Amniotic epithelial cell (primary cell): ENCODE data around the gene SMIM36.
"Not testable (repeated sequence)": the region's sequence is repeated elsewhere in the genome, so short reads cannot be mapped to it uniquely, and the experiment has no call there.

Experiments used
- DNase-seq: peaks from one replicate; pipeline ENCODE4 v3.0.0-alpha.2; 2010; ENCODE audit warnings: low read depth

SMIM36 gene

DNA sequence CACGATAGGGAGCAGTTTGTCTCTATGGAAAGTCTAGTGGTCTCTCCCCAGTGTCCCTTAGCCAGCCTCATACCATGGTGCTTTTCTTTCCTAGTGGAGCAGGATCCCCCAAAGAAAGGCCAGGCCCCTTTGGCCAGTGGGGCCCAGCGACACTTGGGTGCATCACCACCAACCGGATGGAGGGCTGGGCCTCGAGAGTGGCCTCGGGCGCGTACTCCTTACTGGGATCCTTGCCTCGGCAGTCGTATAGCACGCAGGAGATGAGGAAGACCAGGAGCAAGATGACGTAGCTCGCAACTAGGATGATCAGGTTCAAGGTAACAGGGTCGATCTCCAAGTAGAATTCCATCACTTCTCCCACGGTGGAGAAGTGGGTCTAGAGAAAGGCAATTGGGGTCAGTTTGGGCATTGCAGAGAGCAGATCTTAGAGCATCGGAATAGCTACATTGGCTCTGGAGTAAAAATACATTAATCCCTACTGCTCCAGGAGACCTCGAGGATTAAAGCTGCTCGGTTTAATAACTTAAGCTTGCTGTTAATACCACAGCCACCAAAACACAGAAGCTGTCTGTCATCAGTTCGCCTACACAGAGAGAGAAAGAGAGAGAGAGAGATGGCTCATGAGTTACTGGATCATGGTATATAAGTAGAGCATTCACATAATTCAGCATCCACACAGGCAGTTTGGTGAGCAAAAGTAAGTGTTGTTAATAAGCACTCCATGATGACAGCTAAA, at the start of gene SMIM36:
TSS of gene SMIM36 (minus strand) at position 467 of the 736 bp plus-strand sequence.
- DNase-seq, result no peak

GRCh38 chr17:55555772-55556171, 44.5 kb upstream of the SMIM36 start:
- DNase-seq, result no peak

GRCh38 chr17:55549140-55549539, 37.9 kb upstream of the SMIM36 start:
- no peak for DNase-seq

DNA sequence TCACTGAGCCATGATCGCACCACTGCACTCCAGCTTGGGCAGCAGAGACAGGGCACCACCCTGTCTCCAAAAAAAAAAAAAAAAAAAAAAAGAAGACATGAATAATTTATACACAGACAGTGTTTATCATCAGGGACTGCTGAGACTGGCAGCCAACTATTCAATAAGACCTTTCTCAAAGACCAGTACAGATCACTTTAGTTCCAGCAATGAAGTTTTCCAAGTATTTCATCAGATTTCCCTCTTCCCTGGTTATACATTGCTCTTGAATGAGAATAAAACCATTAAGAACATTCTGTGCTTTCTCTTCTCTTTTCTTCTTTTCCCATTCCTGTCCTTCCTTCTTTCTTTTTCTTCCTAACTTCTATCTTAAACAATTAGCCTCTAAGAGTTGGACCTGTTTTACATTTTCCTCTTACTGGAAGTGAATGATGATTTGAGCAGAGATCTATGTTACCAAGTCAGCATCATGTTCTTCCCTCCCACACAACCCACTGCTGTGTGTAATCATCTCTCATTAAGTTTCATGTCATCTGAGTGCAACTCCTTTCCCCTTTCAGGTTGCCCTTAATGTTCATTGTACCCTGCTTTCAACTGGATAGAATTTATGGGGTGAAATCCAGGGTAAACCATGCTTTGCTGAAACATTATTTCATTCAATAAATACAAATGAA, 35.9 kb upstream of the SMIM36 start:
- peak; percentile 83 for DNase-seq

- no peak for DNase-seq
These were observed 35.2 kb upstream of the SMIM36 start for GRCh38 chr17:55546481-55546880.

DNA sequence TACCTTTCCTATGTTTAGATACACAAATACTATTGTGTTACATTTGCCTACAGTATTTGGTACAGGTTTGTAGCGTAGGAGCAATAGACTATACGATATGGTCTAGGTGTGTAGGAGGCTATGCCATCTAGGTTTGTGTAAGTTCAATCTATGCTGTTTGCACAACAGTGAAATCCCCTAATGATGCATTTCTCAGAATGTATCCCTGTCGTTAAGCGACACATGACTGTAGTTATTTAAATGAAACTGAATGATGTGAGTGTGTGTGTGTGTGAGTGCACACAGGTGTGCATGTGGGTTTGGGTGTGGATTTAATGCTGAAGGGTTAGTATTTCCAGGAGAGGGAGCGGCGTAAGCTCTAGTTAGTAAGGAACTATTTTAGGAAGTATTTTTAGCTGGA, 34.6 kb upstream of the SMIM36 start:
- DNase-seq, result no peak

GRCh38 chr17:55543709-55544108, 32.5 kb upstream of the SMIM36 start:
- DNase-seq, result no peak

- DNase-seq, result peak; percentile 32
These were observed 29.3 kb upstream of the SMIM36 start for GRCh38 chr17:55540414-55541091.

DNA sequence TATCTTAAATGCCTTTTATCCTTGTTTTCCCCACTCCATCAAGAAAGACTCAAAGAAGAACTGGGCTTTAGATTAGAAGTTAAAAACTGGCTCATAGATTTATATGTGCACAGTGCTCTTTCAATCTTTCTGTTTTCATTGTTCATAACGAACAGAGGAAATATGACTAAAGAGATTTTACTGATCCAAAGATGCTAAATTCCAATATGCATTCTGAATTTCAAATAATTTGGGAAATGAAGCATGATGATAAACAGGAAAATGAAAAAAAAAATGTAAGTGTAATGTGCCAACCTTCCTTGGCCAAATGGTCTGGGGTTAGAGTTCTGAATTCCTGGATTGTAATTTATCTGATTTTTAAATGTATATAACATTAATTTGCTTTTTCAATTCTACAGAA, 25.0 kb upstream of the SMIM36 start:
- DNase-seq, result no peak

GRCh38 chr17:55533608-55534007, 22.4 kb upstream of the SMIM36 start:
- DNase-seq, result peak; percentile 24

GRCh38 chr17:55532670-55533069, 21.4 kb upstream of the SMIM36 start:
- DNase-seq, result no peak

DNA sequence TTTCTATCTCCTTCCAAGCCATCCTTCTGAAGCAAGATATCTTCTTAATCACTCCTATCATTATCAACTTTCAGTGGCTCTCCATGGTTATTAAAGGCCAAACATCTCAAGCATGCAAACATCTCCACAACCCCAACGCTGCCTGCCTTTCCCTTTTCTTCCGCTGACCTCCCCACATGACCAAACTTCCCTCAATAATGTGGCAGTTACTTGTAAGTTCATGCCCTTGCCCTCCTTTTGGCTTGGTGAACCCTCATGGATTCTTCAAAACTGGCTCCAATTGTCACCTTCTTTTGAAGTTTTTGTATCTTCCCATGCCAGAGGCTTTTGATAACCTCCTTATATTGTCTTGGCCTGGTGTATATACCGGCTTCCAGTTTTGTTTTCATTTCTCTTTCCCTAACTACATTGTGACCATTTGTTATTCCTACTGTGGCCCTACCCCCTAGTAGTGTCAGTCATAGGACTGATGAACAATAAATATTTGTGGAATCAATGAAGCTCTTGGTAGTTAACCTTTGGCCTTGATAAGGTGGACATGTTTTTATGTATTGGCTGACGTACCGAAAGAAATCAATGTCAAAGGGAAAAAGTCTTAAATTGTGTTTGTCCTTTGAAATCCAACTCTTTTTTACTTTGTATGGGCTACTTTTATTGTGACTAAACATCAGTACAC, 19.9 kb upstream of the SMIM36 start:
- DNase-seq, result no peak

DNA sequence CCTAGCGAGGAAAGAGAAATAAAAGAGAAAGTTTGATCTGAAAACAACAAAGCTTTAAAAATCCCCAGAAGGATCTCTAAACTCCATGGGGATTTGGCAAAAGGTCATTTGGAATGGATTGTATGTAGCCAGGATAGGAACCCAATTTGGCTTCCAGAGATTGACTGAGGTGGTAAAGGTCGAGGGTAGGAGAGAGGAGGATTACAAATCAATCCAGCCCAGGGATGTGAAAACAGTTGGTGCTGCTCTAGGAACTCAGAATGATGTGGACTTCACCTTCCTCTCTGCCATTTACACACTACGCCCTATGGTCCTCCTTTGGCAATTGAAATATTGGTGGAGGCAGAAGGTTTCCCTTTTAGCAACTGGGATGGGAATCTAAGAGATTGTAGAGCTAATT, 18.8 kb upstream of the SMIM36 start:
- no peak for DNase-seq

DNA sequence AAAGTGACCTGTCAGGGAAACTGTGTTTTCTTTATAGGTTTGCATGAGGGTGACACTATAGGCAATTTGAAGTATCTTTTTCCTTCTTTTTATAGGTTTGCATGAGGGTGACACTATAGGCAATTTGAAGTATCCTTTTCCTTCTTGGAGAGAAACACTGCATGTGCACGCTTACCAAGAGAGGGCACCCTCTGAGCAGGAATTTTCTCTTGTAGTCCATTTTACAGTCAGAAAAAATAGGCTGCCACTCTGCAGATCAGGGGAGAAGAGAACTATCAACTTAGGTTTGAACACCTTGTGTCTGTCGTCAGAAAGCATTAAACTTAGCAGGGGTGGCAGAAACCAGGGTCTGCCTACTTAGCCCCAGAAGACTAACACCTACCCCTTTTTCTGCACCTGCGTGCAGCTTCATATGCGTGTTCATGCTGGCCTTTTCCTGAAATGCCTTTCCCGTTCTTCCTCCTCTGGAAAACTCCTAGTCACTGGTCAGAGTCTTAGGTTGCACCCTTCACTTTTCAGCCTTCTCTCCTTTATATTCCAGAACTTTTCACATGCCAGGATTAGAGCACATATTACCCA, 16.4 kb upstream of the SMIM36 start:
- peak; percentile 68 for DNase-seq

DNA sequence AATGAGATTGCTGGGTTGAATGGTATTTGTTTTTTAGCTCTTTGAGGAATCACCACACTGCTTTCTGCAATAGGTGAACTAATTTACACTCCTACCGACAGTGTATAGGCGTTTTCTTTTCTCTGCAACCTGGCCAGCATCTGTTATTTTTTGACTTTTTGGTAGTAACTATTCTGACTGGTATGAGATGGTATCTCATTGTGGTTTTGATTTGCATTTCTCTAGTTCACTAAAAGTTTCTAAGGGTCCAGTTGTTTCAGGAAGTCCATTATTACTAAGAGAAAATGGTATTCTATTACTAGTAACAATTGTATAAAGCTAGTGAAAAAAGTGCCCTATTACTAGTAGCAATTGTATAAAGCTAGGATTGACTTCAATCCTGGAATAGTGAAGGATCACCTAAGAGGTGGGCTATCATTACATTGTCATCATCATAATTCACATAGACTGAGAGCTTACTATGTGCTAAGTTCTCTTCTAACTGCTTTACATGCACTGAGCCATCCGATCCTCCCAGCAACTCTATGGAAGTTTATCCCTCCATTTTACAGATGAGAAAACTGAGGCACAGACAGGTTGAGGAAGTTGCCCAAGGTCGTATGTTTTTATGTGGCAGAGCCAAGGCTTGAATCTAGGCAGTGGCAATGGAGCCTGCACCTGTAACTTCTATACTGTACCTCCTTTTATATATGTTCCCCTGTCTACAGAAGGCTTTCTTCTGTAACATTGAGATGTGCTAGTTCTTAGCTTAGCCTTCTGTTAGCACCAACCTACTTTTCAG, 13.4 kb upstream of the SMIM36 start:
- no peak for DNase-seq

- not testable (repeated sequence) for DNase-seq
These were observed 11.8 kb upstream of the SMIM36 start for GRCh38 chr17:55523032-55523431.

GRCh38 chr17:55521186-55521585, 9.9 kb upstream of the SMIM36 start:
- DNase-seq, result no peak

GRCh38 chr17:55520402-55520801, 9.2 kb upstream of the SMIM36 start:
- no peak for DNase-seq

DNA sequence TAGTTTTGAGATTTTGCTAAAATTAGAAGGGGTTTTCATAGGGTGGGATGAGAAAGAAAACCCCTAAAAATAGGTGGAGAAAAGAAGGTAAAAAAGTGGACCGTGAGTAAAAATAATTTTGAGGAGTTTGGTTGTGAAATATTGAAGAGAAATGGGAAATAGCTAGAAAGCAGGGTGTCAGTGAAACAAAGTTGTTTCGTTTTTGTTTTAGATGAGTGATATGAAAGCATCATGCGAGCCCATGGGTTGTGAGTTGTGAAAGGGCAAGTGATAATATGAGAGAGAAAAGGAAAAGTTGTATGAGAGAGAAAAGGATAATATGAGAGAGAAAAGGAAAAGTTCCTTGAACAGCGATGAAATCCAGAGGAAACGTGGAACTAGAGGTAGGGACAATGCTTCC, 7.3 kb upstream of the SMIM36 start:
- DNase-seq, result no peak

- peak; percentile 60 for DNase-seq
These were observed 2.8 kb upstream of the SMIM36 start for GRCh38 chr17:55513885-55514590.

DNA sequence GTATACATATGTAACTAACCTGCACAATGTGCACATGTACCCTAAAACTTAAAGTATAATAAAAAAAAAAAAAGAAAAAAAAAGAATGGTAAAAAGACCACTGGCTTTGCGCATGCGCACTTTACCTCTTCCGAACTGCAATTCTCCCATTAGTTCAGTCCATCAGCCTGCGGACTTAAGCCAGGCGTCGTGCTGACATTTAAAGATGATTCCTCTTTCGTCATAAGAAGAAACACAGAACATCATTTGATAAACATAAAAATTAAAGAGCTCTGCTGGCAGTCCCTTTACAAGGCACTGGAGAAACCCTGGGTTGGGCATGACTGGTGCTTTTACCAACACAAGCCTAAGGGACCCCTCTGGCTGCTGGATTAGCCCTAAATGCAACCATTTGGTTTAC, 3.6 kb downstream of the SMIM36 start:
- DNase-seq, result not testable (repeated sequence)
